Measurements from ENCODE around the gene NAB2. TPM values are rescaled to one million over a fixed set of nuclear protein-coding genes. Genes with fewer than 3 reads are reported as not detected.
A peak's percentile ranks its signal among the peaks of the same experiment; 100 is the strongest.

The NAB2 gene
- total and polyA plus RNA-seq, 4 donors: 1.9 to 10.0 (median 6.2) TPM

- Histone ChIP-seq H3K4me1 (ENCODE audit: control insufficient read depth in 4 of 4, insufficient read depth in 4 of 4, low read length in 3 of 4) (peaks cover 5 to 28% (median 19%) of the 10 kb centered on the region in 4 donors), H3K4me3 (ENCODE audit: low read depth in 1 of 3, low read length in 3 of 3) (peak overlapping the region; percentile 36 to 85 (median 81)), H3K36me3 (ENCODE audit: control insufficient read depth in 4 of 4, insufficient read depth in 3 of 4, low read depth in 1 of 4, low read length in 3 of 4) (peaks cover 0 to 6% (median 2%) of the 10 kb centered on the region in 4 donors), H3K27me3 (ENCODE audit: control insufficient read depth in 4 of 4, insufficient read depth in 4 of 4, low read length in 3 of 4) (no peaks in the 10 kb centered on the region), H3K27ac (ENCODE audit: low read depth in 1 of 2, low read length in 2 of 2) (peak overlapping the region; percentile 96 to 100), H3K9ac (ENCODE audit: low read depth in 1 of 2, low read length in 2 of 2) (peak overlapping the region; percentile 57 to 98), H3K9me3 (ENCODE audit: control insufficient read depth in 4 of 4, low read length in 3 of 4) (no peaks in the 10 kb centered on the region)
- WGBS: 6% methylated on average over 14 of the region's 14 CpGs
- DNase-seq (ENCODE audit: low spot score): no peak
- TF ChIP-seq HNF4A (conservative IDR thresholded peaks at IDR 0.05) (no peak), RAD21 (IDR thresholded peaks at IDR 0.05) (peak in 1 of 2 donors; percentile 23)
- TF ChIP-seq, protein P1, sequence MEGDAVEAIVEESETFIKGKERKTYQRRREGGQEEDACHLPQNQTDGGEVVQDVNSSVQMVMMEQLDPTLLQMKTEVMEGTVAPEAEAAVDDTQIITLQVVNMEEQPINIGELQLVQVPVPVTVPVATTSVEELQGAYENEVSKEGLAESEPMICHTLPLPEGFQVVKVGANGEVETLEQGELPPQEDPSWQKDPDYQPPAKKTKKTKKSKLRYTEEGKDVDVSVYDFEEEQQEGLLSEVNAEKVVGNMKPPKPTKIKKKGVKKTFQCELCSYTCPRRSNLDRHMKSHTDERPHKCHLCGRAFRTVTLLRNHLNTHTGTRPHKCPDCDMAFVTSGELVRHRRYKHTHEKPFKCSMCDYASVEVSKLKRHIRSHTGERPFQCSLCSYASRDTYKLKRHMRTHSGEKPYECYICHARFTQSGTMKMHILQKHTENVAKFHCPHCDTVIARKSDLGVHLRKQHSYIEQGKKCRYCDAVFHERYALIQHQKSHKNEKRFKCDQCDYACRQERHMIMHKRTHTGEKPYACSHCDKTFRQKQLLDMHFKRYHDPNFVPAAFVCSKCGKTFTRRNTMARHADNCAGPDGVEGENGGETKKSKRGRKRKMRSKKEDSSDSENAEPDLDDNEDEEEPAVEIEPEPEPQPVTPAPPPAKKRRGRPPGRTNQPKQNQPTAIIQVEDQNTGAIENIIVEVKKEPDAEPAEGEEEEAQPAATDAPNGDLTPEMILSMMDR (IDR thresholded peaks at IDR 0.05; ENCODE audit: low read depth, low read length, missing input control): no peak
Observed at GRCh38 chr12:57086493-57087009, 2.4 kb upstream of the NAB2 start.

GRCh38 chr12:57087010-57087690, 1.8 kb upstream of the NAB2 start:
- DNase-seq (ENCODE audit: low spot score): peak; percentile 70
- Histone ChIP-seq H3K27me3 (ENCODE audit: control insufficient read depth in 4 of 4, insufficient read depth in 4 of 4, low read length in 3 of 4) (no peaks in the 10 kb centered on the region), H3K9me3 (ENCODE audit: control insufficient read depth in 4 of 4, low read length in 3 of 4) (no peaks in the 10 kb centered on the region), H3K4me3 (ENCODE audit: low read depth in 1 of 3, low read length in 3 of 3) (peak overlapping the region; percentile 41 to 85 (median 81)), H3K9ac (ENCODE audit: low read depth in 1 of 2, low read length in 2 of 2) (peak overlapping the region; percentile 57 to 98), H3K36me3 (ENCODE audit: control insufficient read depth in 4 of 4, insufficient read depth in 3 of 4, low read depth in 1 of 4, low read length in 3 of 4) (peaks cover under 1 to 12% (median 6%) of the 10 kb centered on the region in 4 donors), H3K27ac (ENCODE audit: low read depth in 1 of 2, low read length in 2 of 2) (peak overlapping the region; percentile 96 to 100), H3K4me1 (ENCODE audit: control insufficient read depth in 4 of 4, insufficient read depth in 4 of 4, low read length in 3 of 4) (peaks cover 5 to 32% (median 19%) of the 10 kb centered on the region in 4 donors)
- TF ChIP-seq, protein P2, sequence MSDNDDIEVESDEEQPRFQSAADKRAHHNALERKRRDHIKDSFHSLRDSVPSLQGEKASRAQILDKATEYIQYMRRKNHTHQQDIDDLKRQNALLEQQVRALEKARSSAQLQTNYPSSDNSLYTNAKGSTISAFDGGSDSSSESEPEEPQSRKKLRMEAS (IDR thresholded peaks at IDR 0.05): no peak
- TF ChIP-seq NR2F2 (IDR thresholded peaks at IDR 0.05) (no peak), YY1 (IDR thresholded peaks at IDR 0.05) (no peak), SP1 (IDR thresholded peaks at IDR 0.05) (peak; percentile 31), REST (IDR thresholded peaks at IDR 0.05) (no peak), JUND (IDR thresholded peaks at IDR 0.05) (no peak), EGR1 (IDR thresholded peaks at IDR 0.05; ENCODE audit: low read depth in 2 of 2) (peak; percentile 91 to 94), RAD21 (IDR thresholded peaks at IDR 0.05) (no peak), GABPA (IDR thresholded peaks at IDR 0.05 in 1 of 2, conservative IDR thresholded peaks at IDR 0.05 in 1 of 2) (no peak), TAF1 (conservative IDR thresholded peaks at IDR 0.05) (no peak), FOXA2 (IDR thresholded peaks at IDR 0.05) (no peak), HNF4G (IDR thresholded peaks at IDR 0.05) (no peak), HNF4A (conservative IDR thresholded peaks at IDR 0.05) (no peak)
- TF ChIP-seq, protein P3, sequence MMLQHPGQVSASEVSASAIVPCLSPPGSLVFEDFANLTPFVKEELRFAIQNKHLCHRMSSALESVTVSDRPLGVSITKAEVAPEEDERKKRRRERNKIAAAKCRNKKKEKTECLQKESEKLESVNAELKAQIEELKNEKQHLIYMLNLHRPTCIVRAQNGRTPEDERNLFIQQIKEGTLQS (IDR thresholded peaks at IDR 0.05): no peak
- TF ChIP-seq, protein P4, sequence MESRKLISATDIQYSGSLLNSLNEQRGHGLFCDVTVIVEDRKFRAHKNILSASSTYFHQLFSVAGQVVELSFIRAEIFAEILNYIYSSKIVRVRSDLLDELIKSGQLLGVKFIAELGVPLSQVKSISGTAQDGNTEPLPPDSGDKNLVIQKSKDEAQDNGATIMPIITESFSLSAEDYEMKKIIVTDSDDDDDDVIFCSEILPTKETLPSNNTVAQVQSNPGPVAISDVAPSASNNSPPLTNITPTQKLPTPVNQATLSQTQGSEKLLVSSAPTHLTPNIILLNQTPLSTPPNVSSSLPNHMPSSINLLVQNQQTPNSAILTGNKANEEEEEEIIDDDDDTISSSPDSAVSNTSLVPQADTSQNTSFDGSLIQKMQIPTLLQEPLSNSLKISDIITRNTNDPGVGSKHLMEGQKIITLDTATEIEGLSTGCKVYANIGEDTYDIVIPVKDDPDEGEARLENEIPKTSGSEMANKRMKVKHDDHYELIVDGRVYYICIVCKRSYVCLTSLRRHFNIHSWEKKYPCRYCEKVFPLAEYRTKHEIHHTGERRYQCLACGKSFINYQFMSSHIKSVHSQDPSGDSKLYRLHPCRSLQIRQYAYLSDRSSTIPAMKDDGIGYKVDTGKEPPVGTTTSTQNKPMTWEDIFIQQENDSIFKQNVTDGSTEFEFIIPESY (IDR thresholded peaks at IDR 0.05): no peak
- TF ChIP-seq, protein P1 (IDR thresholded peaks at IDR 0.05; ENCODE audit: low read depth, low read length, missing input control): no peak
- WGBS: under 1% methylated on average over 52 of the region's 52 CpGs

Data from liver (tissue), 9 donors.